Measurements from ENCODE around the gene CCDC61. TPM values are rescaled to one million over a fixed set of nuclear protein-coding genes. Genes with fewer than 3 reads are reported as not detected.

The CCDC61 gene
- total RNA-seq, 3 donors from 2014 or later, result 7.0 to 8.8 (median 8.3) TPM

GRCh38 chr19:45959517-45960025 is 35.7 kb upstream of the CCDC61 start:
- peak overlapping the region in 1 of 2 donors; percentile 35 for H3K27ac ChIP-seq
- H3K27me3 ChIP-seq, result peaks cover 0 to 35% of the 10 kb centered on the region in 2 donors

GRCh38 chr19:45960595-45961235 is 34.6 kb upstream of the CCDC61 start:
- H3K36me3 ChIP-seq, result no peaks in the 10 kb centered on the region
- DNase-seq (ENCODE audit: low spot score in 2 of 2), result no peak
- no peak overlapping the region for H3K4me3 ChIP-seq
- TF ChIP-seq CTCF (IDR thresholded peaks at IDR 0.05) (no peak), POLR2AphosphoS5 (IDR thresholded peaks at IDR 0.05) (no peak), POLR2A (IDR thresholded peaks at IDR 0.05) (no peak)
- intact Hi-C loops (cut with DNase I; ENCODE audit: low total_unique reads), result no loop called here
- no peaks in the 10 kb centered on the region for H3K4me1 ChIP-seq
- no peaks in the 10 kb centered on the region for H3K9me3 ChIP-seq
- peaks cover 0 to 35% of the 10 kb centered on the region in 2 donors for H3K27me3 ChIP-seq
- H3K27ac ChIP-seq, result peak overlapping the region in 1 of 2 donors; percentile 32

More at GRCh38 chr19:45959517-45960025, 35.7 kb upstream of the CCDC61 start:
- intact Hi-C loops (cut with DNase I; ENCODE audit: low total_unique reads), result no loop called here
- no peaks in the 10 kb centered on the region for H3K9me3 ChIP-seq
- no peaks in the 10 kb centered on the region for H3K36me3 ChIP-seq
- H3K4me3 ChIP-seq, result no peak overlapping the region
- no peak for DNase-seq (ENCODE audit: low spot score in 2 of 2)
- TF ChIP-seq POLR2AphosphoS5 (IDR thresholded peaks at IDR 0.05) (no peak), CTCF (IDR thresholded peaks at IDR 0.05) (no peak), POLR2A (IDR thresholded peaks at IDR 0.05) (no peak)
- no peaks in the 10 kb centered on the region for H3K4me1 ChIP-seq

- DNase-seq (ENCODE audit: low spot score in 2 of 2), result no peak
- Histone ChIP-seq H3K9me3 (no peaks in the 10 kb centered on the region), H3K27ac (no peak overlapping the region), H3K4me3 (no peak overlapping the region), H3K27me3 (peaks cover 0 to 38% of the 10 kb centered on the region in 2 donors), H3K36me3 (no peaks in the 10 kb centered on the region), H3K4me1 (no peaks in the 10 kb centered on the region)
- intact Hi-C loops (cut with DNase I; ENCODE audit: low total_unique reads), result no loop called here
- no peak for TF ChIP-seq POLR2A (IDR thresholded peaks at IDR 0.05)
- no peak for TF ChIP-seq CTCF (IDR thresholded peaks at IDR 0.05)
- no peak for TF ChIP-seq POLR2AphosphoS5 (IDR thresholded peaks at IDR 0.05)
Measured at GRCh38 chr19:45962021-45962420, 33.2 kb upstream of the CCDC61 start.

- Histone ChIP-seq H3K36me3 (no peaks in the 10 kb centered on the region), H3K4me3 (no peak overlapping the region), H3K9me3 (no peaks in the 10 kb centered on the region), H3K4me1 (no peaks in the 10 kb centered on the region), H3K27me3 (peaks cover 0 to 36% of the 10 kb centered on the region in 2 donors), H3K27ac (no peak overlapping the region)
- DNase-seq (ENCODE audit: low spot score in 2 of 2), result no peak
- TF ChIP-seq POLR2AphosphoS5 (IDR thresholded peaks at IDR 0.05), result no peak
- no peak for TF ChIP-seq POLR2A (IDR thresholded peaks at IDR 0.05)
- TF ChIP-seq CTCF (IDR thresholded peaks at IDR 0.05), result no peak
- intact Hi-C loops (cut with DNase I; ENCODE audit: low total_unique reads), result no loop called here
Measured at GRCh38 chr19:45967246-45967645, 28.0 kb upstream of the CCDC61 start.

GRCh38 chr19:45968626-45969025 is 26.6 kb upstream of the CCDC61 start:
- intact Hi-C loops (cut with DNase I; ENCODE audit: low total_unique reads), result no loop called here
- no peaks in the 10 kb centered on the region for H3K9me3 ChIP-seq
- H3K27me3 ChIP-seq, result peaks cover 0 to 46% of the 10 kb centered on the region in 2 donors
- H3K27ac ChIP-seq, result no peak overlapping the region
- H3K36me3 ChIP-seq, result no peaks in the 10 kb centered on the region
- TF ChIP-seq POLR2AphosphoS5 (IDR thresholded peaks at IDR 0.05), result no peak
- no peak for TF ChIP-seq CTCF (IDR thresholded peaks at IDR 0.05)
- no peak for TF ChIP-seq POLR2A (IDR thresholded peaks at IDR 0.05)
- DNase-seq (ENCODE audit: low spot score in 2 of 2), result no peak
- no peak overlapping the region for H3K4me3 ChIP-seq
- H3K4me1 ChIP-seq, result no peaks in the 10 kb centered on the region

All from breast epithelium (tissue), 4 donors.